PC-9 (cell line): ENCODE measurements around the gene SHBG. TPM values are rescaled to one million over a fixed set of nuclear protein-coding genes. Genes with fewer than 3 reads are reported as not detected.

ENCODE experiments used
- BruUV-seq: library from RNA; stranded (reverse); fragments of 400-500 nt; replicated peaks from 2 replicates; lab custom pipeline; 2021; lab: Mats Ljungman, UMichigan
- CTCF ChIA-PET: fragments of 300-600 bp; sonication (Branson Sonifier 250); formaldehyde crosslinking; loops from one replicate; lab custom pipeline; 2022; ENCODE audit warnings: antibody characterized with exemption; lab: Charles Lee
- POLR2A ChIA-PET: fragments of 300-600 bp; sonication (Branson Sonifier 250); formaldehyde crosslinking; loops from one replicate; lab custom pipeline; 2022; ENCODE audit warnings: antibody characterized with exemption; ENCODE audit not compliant: unreplicated experiment; lab: Charles Lee
- DNase-seq, 2 experiments: peaks; one replicate each; pipeline versions ENCODE4 v3.0.0 to v3.0.0-alpha.2; 2015 to 2022; ENCODE audit warnings: mixed read lengths in 1 of 2
- H2AFZ ChIP-seq: fragments of 200-600 bp; sonication (generic); 2 replicates; pipeline ENCODE4 v1.8.1; 2017; ENCODE audit warnings: antibody characterized with exemption
- H3F3A ChIP-seq: fragments of 200-600 bp; sonication (generic); 2 replicates; pipeline ENCODE4 v1.8.1; 2017; ENCODE audit warnings: antibody characterized with exemption, mild to moderate bottlenecking, low read depth; ENCODE audit not compliant: insufficient read depth
- H3K27ac ChIP-seq: fragments of 200-600 bp; sonication (generic); 2 replicates; pipeline ENCODE4 v1.6.1; 2016; ENCODE audit warnings: mixed run types
- H3K27me3 ChIP-seq: fragments of 200-600 bp; sonication (generic); 2 replicates; pipeline ENCODE4 v1.6.1; 2016; ENCODE audit warnings: low read depth, mixed run types; ENCODE audit not compliant: insufficient read depth
- H3K36me3 ChIP-seq: fragments of 200-600 bp; sonication (generic); 2 replicates; pipeline ENCODE4 v1.6.1; 2016; ENCODE audit warnings: low read depth, mixed run types
- H3K4me1 ChIP-seq: fragments of 200-600 bp; sonication (generic); replicated peaks from 2 replicates; pipeline ENCODE4 v1.6.1; 2016; ENCODE audit warnings: mixed run types; ENCODE audit not compliant: insufficient read depth
- H3K4me2 ChIP-seq: fragments of 200-600 bp; sonication (generic); 2 replicates; pipeline ENCODE4 v1.6.1; 2017; ENCODE audit warnings: mixed run types
- H3K4me3 ChIP-seq: fragments of 200-600 bp; sonication (generic); 2 replicates; pipeline ENCODE4 v1.6.1; 2016; ENCODE audit warnings: mixed run types
- H3K79me2 ChIP-seq: fragments of 200-600 bp; sonication (generic); 2 replicates; pipeline ENCODE4 v1.6.1; 2017; ENCODE audit warnings: low read depth, mixed run types
- H3K9me2 ChIP-seq: fragments of 200-600 bp; sonication (generic); 2 replicates; pipeline ENCODE4 v1.8.1; 2017; ENCODE audit warnings: mild to moderate bottlenecking; ENCODE audit not compliant: insufficient read depth
- H3K9me3 ChIP-seq: fragments of 200-600 bp; sonication (generic); 2 replicates; pipeline ENCODE4 v1.8.1; 2016; ENCODE audit warnings: low read depth; ENCODE audit not compliant: insufficient read depth
- H4K20me1 ChIP-seq: fragments of 200-600 bp; sonication (generic); 2 replicates; pipeline ENCODE4 v1.8.1; 2017; ENCODE audit not compliant: insufficient read depth
- EZH2 ChIP-seq: fragments of 200-600 bp; sonication (generic); IDR thresholded peaks from 2 replicates; pipeline ENCODE4 v1.8.0; 2017; ENCODE audit warnings: antibody characterized with exemption, low read depth
- intact Hi-C: fragments of 100-400 bp; cut with micrococcal nuclease; formaldehyde crosslinking; loops from one replicate; pipeline ENCODE4 v1.10.0; 2022; ENCODE audit not compliant: unreplicated experiment
- total RNA-seq: library from RNA; stranded (reverse); gene quantifications from 2 replicates; pipeline ENCODE4 v1.2.3, GENCODE V29; 2021
- TF ChIP-seq, protein P1 (sequence below): fragments of 200-600 bp; sonication (generic); conservative IDR thresholded peaks from 2 replicates; pipeline ENCODE4 v1.6.1; 2017; ENCODE audit warnings: mixed run types, antibody characterized with exemption, mild to moderate bottlenecking, moderate library complexity

The SHBG gene
- total RNA-seq, 1 experiment from 2014 or later, result 0.52 TPM

DNA sequence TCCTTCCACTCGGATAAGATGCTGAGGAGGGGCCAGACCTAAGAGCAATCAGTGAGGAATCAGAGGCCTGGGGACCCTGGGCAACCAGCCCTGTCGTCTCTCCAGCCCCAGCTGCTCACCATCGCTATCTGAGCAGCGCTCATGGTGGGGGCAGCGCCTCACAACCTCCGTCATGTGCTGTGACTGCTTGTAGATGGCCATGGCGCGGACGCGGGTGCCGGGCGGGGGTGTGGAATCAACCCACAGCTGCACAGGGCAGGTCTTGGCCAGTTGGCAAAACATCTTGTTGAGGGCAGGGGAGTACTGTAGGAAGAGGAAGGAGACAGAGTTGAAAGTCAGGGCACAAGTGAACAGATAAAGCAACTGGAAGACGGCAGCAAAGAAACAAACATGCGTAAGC is 45.0 kb downstream of the SHBG start:
- BruUV-seq, result no TSS peak
- Histone ChIP-seq H3K27ac (no peak overlapping the region), H3F3A (no peaks in the 10 kb centered on the region; the same call in 1 of the 2 replicates), H3K4me1 (no peaks in the 10 kb centered on the region), H3K79me2 (peaks cover 10% of the 10 kb centered on the region), H3K4me2 (no peak overlapping the region), H3K9me3 (peaks cover 7% of the 10 kb centered on the region; the same call in 1 of the 2 replicates), H3K4me3 (no peak overlapping the region), H3K9me2 (no peaks in the 10 kb centered on the region), H2AFZ (no peak overlapping the region), H3K27me3 (no peaks in the 10 kb centered on the region), H4K20me1 (no peaks in the 10 kb centered on the region), H3K36me3 (peaks cover 18% of the 10 kb centered on the region; the same call in 1 of the 2 replicates)
- intact Hi-C loops, result no loop called here
- DNase-seq, result no peak
- ChIA-PET POLR2A (interaction anchor here (0.6 kb wide), 1 partner anchor 15 kb away, joined by 4 read pairs; no protein-coding TSS in a partner anchor), CTCF (no interaction called here)
- no peak for TF ChIP-seq EZH2
- TF ChIP-seq, protein P1, sequence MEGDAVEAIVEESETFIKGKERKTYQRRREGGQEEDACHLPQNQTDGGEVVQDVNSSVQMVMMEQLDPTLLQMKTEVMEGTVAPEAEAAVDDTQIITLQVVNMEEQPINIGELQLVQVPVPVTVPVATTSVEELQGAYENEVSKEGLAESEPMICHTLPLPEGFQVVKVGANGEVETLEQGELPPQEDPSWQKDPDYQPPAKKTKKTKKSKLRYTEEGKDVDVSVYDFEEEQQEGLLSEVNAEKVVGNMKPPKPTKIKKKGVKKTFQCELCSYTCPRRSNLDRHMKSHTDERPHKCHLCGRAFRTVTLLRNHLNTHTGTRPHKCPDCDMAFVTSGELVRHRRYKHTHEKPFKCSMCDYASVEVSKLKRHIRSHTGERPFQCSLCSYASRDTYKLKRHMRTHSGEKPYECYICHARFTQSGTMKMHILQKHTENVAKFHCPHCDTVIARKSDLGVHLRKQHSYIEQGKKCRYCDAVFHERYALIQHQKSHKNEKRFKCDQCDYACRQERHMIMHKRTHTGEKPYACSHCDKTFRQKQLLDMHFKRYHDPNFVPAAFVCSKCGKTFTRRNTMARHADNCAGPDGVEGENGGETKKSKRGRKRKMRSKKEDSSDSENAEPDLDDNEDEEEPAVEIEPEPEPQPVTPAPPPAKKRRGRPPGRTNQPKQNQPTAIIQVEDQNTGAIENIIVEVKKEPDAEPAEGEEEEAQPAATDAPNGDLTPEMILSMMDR, result no peak

GRCh38 chr17:7676533-7676932 is 46.6 kb downstream of the SHBG start:
- Histone ChIP-seq H3K4me1 (no peaks in the 10 kb centered on the region), H3K36me3 (peaks cover 18% of the 10 kb centered on the region; the same call in 1 of the 2 replicates), H4K20me1 (peaks cover 4% of the 10 kb centered on the region; the same call in 1 of the 2 replicates), H3K27ac (no peak overlapping the region), H3K79me2 (peaks cover 26% of the 10 kb centered on the region), H3K9me2 (no peaks in the 10 kb centered on the region), H2AFZ (no peak overlapping the region), H3K4me2 (no peak overlapping the region), H3K4me3 (no peak overlapping the region), H3F3A (no peaks in the 10 kb centered on the region), H3K9me3 (peaks cover 7% of the 10 kb centered on the region; the same call in 1 of the 2 replicates), H3K27me3 (no peaks in the 10 kb centered on the region)
- no TSS peak for BruUV-seq
- intact Hi-C loops, result no loop called here
- DNase-seq, result no peak
- CTCF ChIA-PET, result no interaction called here
- POLR2A ChIA-PET, result no interaction called here
- TF ChIP-seq, protein P1, result no peak
- no peak for TF ChIP-seq EZH2

GRCh38 chr17:7677388-7678067 is 47.6 kb downstream of the SHBG start:
- peaks cover 7% of the 10 kb centered on the region; the same call in 1 of the 2 replicates for H3K9me3 ChIP-seq
- ChIA-PET POLR2A (no interaction called here), CTCF (no interaction called here)
- peaks cover 10% of the 10 kb centered on the region; the same call in 1 of the 2 replicates for H4K20me1 ChIP-seq
- no peak for DNase-seq
- no TSS peak for BruUV-seq
- H3K4me3 ChIP-seq, result no peak overlapping the region
- no peaks in the 10 kb centered on the region for H3K4me1 ChIP-seq
- no peaks in the 10 kb centered on the region for H3K27me3 ChIP-seq
- no peaks in the 10 kb centered on the region for H3F3A ChIP-seq
- peaks cover 21% of the 10 kb centered on the region; the same call in 1 of the 2 replicates for H3K36me3 ChIP-seq
- H3K27ac ChIP-seq, result no peak overlapping the region
- no peak overlapping the region for H2AFZ ChIP-seq
- TF ChIP-seq, protein P1, result no peak
- TF ChIP-seq EZH2, result no peak
- H3K4me2 ChIP-seq, result no peak overlapping the region
- no peaks in the 10 kb centered on the region for H3K9me2 ChIP-seq
- H3K79me2 ChIP-seq, result peaks cover 36% of the 10 kb centered on the region
- intact Hi-C loops, result no loop called here

Other genes with a start within 250 kb of the SHBG start
- 15.8 and 18.8 TPM in 2 replicates for gene TNK1, start 249.0 kb upstream of the SHBG start, total RNA-seq
- 53.0 and 64.5 TPM in 2 replicates for gene PLSCR3, start 235.6 kb upstream of the SHBG start, total RNA-seq
- gene TMEM256, start 226.0 kb upstream of the SHBG start, total RNA-seq, result 55.4 and 91.7 TPM in 2 replicates
- 86.3 and 98.8 TPM in 2 replicates for gene NLGN2, start 222.3 kb upstream of the SHBG start, total RNA-seq
- 0.83 and 1.1 TPM in 2 replicates for gene SPEM1, start 209.8 kb upstream of the SHBG start, total RNA-seq
- 0.50 TPM in 1 of 2 replicates, not detected in the other for gene SPEM2, start 204.5 kb upstream of the SHBG start, total RNA-seq
- not detected in 2 replicates for gene SPEM3, start 201.3 kb upstream of the SHBG start, total RNA-seq
- 17.0 and 20.7 TPM in 2 replicates for gene TMEM102, start 194.7 kb upstream of the SHBG start, total RNA-seq
- gene FGF11, start 190.6 kb upstream of the SHBG start, total RNA-seq, result 15.2 and 23.2 TPM in 2 replicates
- gene CHRNB1, start 185.1 kb upstream of the SHBG start, total RNA-seq, result 31.9 and 53.4 TPM in 2 replicates
- gene ZBTB4, start 150.5 kb upstream of the SHBG start, total RNA-seq, result 50.6 and 54.0 TPM in 2 replicates
- gene SLC35G6, start 148.7 kb upstream of the SHBG start, total RNA-seq, result not detected in 2 replicates
- 149 and 166 TPM in 2 replicates for gene POLR2A, start 145.8 kb upstream of the SHBG start, total RNA-seq
- 14.3 and 21.5 TPM in 2 replicates for gene TNFSF12, start 81.1 kb upstream of the SHBG start, total RNA-seq
- 46.4 and 65.4 TPM in 2 replicates for gene TNFSF13, start 71.4 kb upstream of the SHBG start, total RNA-seq
- 68.4 and 72.4 TPM in 2 replicates for gene SENP3, start 68.2 kb upstream of the SHBG start, total RNA-seq
- gene CD68, start 50.5 kb upstream of the SHBG start, total RNA-seq, result 27.0 and 37.0 TPM in 2 replicates
- 33.4 and 44.2 TPM in 2 replicates for gene MPDU1, start 46.3 kb upstream of the SHBG start, total RNA-seq
- gene SOX15, start 40.0 kb upstream of the SHBG start, total RNA-seq, result 80.9 and 124 TPM in 2 replicates
- 61.5 and 63.7 TPM in 2 replicates for gene FXR2, start 15.2 kb upstream of the SHBG start, total RNA-seq
- 52.0 and 68.7 TPM in 2 replicates for gene SAT2, start 2.3 kb upstream of the SHBG start, total RNA-seq
- 0.63 and 0.73 TPM in 2 replicates for gene ATP1B2, start 20.8 kb downstream of the SHBG start, total RNA-seq
- gene TP53, start 57.4 kb downstream of the SHBG start, total RNA-seq, result 307 and 340 TPM in 2 replicates
- 31.9 and 37.2 TPM in 2 replicates for gene WRAP53, start 58.3 kb downstream of the SHBG start, total RNA-seq
- gene EFNB3, start 75.1 kb downstream of the SHBG start, total RNA-seq, result 1.5 and 1.6 TPM in 2 replicates
- gene DNAH2, start 87.6 kb downstream of the SHBG start, total RNA-seq, result 10.6 and 11.6 TPM in 2 replicates
- gene KDM6B, start 204.1 kb downstream of the SHBG start, total RNA-seq, result 41.3 and 41.8 TPM in 2 replicates
- gene TMEM88, start 224.9 kb downstream of the SHBG start, total RNA-seq, result 3.1 and 3.4 TPM in 2 replicates
- gene NAA38, start 227.4 kb downstream of the SHBG start, total RNA-seq, result 159 and 176 TPM in 2 replicates
- gene CYB5D1, start 227.9 kb downstream of the SHBG start, total RNA-seq, result 14.3 and 22.0 TPM in 2 replicates